NCI-H2171 treated with DMSO at 0.1 percent for 48 hours (cell line): Measurements from ENCODE around the gene EIF4B.

Experiments
- DNase-seq: peaks from one replicate; lab custom pipeline; 2025; lab: John Stamatoyannopoulos, UW

The EIF4B gene

GRCh38 chr12:53057816-53058500, 51.7 kb downstream of the EIF4B start:
- DNase-seq = no peak

DNA sequence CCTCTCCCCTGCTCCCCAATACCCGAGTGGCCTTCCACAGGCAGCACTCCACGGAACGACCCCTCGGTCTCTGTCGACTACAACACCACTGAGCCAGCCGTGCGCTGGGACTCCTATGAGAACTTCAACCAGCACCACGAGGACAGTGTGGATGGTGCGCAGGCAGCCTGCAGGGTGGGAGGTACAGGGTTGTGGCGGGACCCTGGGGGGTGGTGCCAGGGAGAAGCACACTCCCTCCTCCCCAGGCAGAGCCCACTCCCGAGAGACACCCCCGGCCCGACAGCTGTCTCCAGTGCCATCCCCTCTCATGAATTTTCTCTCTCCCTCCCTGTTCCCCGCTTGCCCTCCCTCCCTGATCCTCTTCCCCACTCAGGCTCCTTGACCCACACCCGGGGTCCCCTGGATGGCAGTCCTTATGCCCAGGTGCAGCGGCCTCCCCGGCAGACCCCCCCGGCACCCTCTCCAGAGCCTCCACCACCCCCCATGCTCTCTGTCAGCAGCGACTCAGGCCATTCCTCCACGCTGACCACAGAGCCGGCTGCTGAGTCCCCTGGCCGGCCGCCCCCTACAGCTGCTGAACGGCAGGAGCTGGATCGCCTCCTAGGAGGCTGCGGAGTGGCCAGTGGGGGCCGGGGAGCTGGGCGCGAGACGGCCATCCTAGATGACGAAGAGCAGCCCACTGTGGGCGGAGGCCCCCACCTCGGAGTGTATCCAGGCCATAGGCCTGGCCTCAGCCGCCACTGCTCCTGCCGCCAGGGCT, 52.6 kb downstream of the EIF4B start:
- DNase-seq = no peak

- no peak for DNase-seq
Observed at GRCh38 chr12:53059434-53060063, 53.3 kb downstream of the EIF4B start.

DNA sequence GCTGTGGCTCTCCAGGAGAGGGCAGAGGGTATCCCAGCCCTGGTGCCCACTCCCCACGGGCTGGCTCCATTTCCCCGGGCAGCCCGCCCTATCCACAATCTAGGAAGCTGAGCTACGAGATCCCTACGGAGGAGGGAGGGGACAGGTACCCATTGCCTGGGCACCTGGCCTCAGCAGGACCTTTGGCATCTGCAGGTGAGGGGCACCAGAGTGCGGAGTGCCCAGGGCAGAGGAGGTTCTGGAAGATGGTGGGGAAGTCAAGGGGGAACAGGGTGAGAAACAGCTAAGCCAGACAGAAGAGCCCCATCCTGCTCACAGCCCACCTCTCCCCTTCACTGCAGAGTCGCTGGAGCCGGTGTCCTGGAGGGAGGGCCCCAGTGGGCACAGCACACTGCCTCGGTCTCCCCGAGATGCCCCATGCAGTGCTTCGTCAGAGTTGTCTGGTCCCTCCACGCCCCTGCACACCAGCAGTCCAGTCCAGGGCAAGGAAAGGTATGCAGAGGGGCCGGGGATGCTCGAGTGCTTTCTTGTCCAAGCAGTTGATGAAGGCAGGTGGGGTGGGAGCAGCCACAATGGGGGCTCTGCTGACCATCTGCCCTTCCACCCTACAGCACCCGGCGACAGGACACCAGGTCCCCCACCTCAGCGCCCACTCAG, 53.9 kb downstream of the EIF4B start:
- no peak for DNase-seq

GRCh38 chr12:53060721-53061276, 54.5 kb downstream of the EIF4B start:
- DNase-seq = peak; percentile 80

- DNase-seq = peak; percentile 84
Observed at GRCh38 chr12:53061404-53062010, 55.3 kb downstream of the EIF4B start.

GRCh38 chr12:53062011-53062961, 56.0 kb downstream of the EIF4B start:
- DNase-seq = peak; percentile 48

DNA sequence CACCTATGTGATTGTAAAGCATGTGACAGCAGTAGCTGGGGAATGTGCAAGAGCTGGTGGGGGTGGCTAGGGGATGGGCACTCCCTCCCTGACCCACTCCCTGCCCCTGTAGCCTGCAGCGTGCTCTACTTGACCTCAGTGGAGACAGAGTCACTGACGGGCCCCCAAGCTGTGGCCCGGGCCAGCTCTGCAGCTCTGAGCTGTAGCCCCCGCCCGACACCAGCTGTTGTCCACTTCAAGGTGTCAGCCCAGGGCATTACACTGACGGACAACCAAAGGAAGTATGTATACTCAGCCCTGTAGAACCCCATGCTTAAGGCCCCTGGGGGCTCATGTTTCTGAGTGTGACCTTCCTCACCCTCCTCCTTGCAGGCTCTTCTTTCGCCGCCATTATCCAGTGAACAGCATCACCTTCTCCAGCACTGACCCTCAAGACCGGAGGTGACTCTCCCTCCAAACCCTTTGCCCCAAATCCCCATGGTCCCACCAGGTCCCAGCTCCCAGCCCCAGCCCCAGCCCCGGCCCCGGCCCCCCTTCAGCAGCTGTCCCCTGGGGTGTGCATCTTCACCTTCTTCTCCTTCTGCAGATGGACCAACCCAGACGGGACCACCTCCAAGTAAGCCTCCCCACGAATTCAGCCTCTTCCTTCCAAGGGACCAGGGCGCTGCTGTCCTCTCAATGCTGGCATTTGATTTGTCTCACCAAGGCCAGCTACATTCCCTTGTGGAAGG, 56.9 kb downstream of the EIF4B start:
- DNase-seq = no peak

DNA sequence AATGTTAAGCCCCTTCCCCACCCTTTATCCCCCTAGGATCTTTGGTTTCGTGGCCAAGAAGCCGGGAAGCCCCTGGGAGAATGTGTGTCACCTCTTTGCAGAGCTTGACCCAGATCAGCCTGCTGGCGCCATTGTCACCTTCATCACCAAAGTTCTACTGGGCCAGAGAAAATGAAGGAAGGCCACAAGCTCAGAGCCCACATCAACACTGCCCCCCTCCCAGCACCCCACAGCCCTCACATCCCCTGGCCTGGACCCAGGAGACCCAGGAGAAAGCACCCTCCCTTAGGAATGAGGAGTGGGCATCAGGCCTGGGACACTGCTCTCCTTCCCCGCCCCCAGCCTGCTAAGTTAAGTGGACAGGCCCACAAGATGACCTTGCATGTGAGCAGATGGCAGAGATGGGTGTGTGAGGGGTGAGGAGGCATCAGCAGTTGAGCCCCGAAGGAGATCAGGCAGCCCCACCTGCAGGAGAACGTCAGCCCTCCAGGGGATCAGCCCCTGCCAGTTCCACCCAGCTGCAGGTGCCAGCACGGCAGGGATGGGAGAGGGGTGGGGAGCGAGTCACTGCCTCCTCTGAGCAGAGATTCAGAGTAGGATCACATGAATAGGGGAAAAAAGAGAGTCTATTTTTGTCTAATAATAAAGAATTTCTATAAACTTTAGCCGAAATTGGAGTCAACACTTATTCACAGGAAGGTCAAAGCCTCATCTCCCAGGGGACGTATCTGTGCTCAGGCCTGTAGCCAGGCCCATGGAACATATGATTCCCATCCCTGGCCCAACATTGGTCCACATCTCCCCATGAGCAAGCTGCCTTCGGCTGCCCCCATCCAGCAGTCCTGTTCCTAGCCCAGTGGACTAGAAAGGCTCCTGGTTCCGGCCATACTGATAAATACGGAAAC, 57.7 kb downstream of the EIF4B start:
- DNase-seq = peak; percentile 60

DNA sequence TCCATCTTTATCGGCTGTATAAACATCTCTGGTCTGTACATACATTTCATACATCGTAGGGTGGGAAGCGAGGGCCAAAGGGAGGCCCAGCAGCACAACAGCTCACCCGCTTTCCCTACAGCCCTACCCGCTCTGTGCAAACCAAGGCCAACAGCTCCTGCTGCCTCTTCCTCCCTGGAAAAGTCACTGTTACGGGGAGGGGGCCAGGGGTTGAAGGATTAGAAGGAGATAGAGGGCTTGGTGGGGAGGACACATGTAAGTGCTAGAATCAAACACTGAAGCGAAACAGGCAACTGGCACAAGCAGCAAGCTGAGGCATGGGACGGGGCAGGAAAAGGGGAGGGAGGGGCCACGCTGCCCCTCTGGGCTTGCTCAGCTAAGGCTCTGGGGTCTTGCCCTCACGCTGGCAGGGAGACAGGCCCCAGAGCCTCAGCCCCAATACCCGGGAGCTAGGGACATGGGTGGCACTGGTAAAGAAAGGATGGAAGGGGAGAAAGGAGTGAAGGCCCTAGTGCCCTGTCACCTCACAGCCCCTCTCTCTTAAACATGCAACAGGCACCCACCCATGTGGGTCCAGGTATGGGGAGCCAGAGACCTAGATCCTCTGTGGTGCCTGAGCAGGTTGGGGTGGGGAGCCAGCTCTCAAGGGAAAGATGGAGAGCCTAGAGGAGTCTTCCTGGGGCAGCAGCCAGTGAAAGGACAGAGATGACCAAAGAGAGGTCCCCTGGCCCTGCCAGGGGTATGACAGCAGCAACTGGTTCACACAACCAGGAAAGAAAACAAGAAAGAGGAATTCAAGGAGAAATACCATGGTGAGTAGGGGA, 58.6 kb downstream of the EIF4B start:
- no peak for DNase-seq

DNA sequence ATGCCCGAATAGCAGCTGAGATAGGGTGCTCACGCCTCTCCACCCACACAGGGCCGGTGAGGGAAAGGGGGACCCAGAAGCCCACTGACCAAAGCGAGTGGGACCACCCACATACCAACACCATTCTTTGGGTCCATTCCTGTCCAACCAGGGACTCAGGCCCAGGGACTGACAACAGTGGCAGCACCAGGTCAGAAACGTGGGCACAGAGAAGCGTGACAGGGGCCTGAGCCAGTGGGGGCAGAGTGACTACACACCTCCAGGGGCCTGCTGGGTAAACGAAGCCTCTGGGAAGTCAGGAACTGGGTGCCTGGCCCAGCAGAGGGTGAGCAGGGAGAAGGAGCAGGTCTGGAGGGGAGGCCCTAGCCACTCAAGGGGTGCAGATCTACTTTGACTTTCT, 59.2 kb downstream of the EIF4B start:
- no peak for DNase-seq

GRCh38 chr12:53065975-53066931, 60.0 kb downstream of the EIF4B start:
- DNase-seq = peak; percentile 68

- DNase-seq = no peak
Observed at GRCh38 chr12:53067074-53067992, 61.1 kb downstream of the EIF4B start.

GRCh38 chr12:53067993-53068770, 61.9 kb downstream of the EIF4B start:
- no peak for DNase-seq
